Activated T-cell treated with anti-CD3 and anti-CD28 coated beads, Interleukin-2, amount 50 U/mL, for 4 hours (primary cell): ENCODE measurements around the gene NMBR. TPM values are rescaled to one million over a fixed set of nuclear protein-coding genes. Genes with fewer than 3 reads are reported as not detected.
A peak's percentile ranks its signal among the peaks of the same experiment; 100 is the strongest.
"Not testable (repeated sequence)": the region's sequence is repeated elsewhere in the genome, so short reads cannot be mapped to it uniquely, and the experiment has no call there.

ENCODE experiments used
- ATAC-seq, 2 donors: fragments of 200-7000 bp; cut with Tn5 transposase; one replicate each; pipeline ENCODE4 v1.10.0; 2021
- DNase-seq: peaks from one replicate; pipeline ENCODE4 v3.0.0-alpha.2; 2020
- H3K27me3 Mint-ChIP-seq: one replicate; pipeline ENCODE4 v1.8.0; 2021; ENCODE audit warnings: low read depth, mixed read lengths
- H3K36me3 Mint-ChIP-seq: one replicate; pipeline ENCODE4 v1.8.0; 2022; ENCODE audit warnings: mixed read lengths; ENCODE audit not compliant: insufficient read depth
- H3K4me1 Mint-ChIP-seq: one replicate; pipeline ENCODE4 v1.8.0; 2021; ENCODE audit warnings: low read depth, mixed read lengths
- H3K4me3 Mint-ChIP-seq: one replicate; pipeline ENCODE4 v1.8.0; 2021; ENCODE audit warnings: mild to moderate bottlenecking, moderate library complexity, mixed read lengths
- H3K9me3 Mint-ChIP-seq: one replicate; pipeline ENCODE4 v1.8.0; 2021; ENCODE audit warnings: mixed read lengths
- total RNA-seq, 3 donors: library from RNA; stranded (reverse); gene quantifications; one replicate each; pipeline ENCODE4 v1.2.1, GENCODE V29; 2021

NMBR gene
- total RNA-seq, 3 donors from 2014 or later = not detected

GRCh38 chr6:142062861-142063260 lies 84.1 kb downstream of the NMBR start:
- not testable (repeated sequence) for H3K36me3 Mint-ChIP-seq, H3K9me3 Mint-ChIP-seq, H3K4me1 Mint-ChIP-seq, H3K4me3 Mint-ChIP-seq, H3K27me3 Mint-ChIP-seq, ATAC-seq, DNase-seq

DNA sequence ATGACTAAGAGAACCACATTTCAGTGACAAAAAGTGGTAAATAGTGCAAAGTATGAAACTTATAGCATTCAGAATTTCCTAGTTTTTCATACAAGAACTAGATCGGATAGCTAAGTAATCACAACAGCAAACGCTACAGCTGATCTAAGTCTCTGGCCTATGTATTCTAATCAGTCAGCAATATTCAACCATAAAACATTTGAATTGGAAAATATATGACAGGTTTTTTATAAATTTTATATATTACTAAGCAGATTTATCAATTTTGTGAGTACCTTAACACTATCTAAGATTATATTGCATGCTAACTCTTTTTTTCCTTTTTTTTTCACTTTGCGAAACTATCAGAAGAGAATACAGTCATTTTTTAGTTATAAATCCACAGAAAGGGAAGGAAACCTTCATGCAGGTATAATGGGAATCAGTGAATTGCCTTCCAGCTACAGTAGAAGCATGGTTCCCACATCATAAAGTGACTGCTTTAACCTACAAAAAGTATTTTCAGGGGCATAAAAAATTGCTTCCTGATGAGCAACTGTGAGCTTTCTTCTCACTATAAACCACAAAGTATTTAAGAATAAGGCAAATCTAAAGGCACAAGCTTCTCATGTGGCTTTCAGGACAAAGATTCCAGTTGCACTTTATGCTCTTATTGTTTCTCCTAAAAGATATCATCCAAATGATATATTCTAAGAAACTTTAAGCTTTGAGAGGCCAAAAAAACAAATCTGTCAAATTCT lies 88.2 kb downstream of the NMBR start:
- ATAC-seq = no peak
- Mint-ChIP-seq H3K36me3 (no peaks in the 10 kb centered on the region), H3K4me1 (no peaks in the 10 kb centered on the region), H3K4me3 (no peak overlapping the region), H3K9me3 (no peaks in the 10 kb centered on the region), H3K27me3 (peaks cover 1% of the 10 kb centered on the region)
- DNase-seq = no peak

DNA sequence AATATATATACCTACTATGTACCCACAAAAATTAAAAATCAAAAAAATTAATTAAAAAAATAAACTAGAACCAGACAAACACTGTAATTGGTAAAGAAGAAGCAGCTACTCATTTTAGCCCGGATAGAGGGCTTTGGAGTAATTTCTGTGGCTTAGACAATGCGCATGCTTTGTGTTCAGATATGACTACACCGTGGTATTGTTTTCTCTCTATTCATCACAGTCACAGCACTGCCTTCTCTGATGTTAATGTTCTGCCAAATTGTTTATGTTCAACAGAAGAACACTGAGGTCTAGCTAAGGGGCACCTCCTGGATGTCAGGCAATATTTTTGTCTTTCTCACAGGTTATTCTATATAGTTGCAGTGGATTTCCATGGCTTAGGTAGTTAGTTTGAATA lies 91.7 kb downstream of the NMBR start:
- Mint-ChIP-seq H3K4me3 (no peak overlapping the region), H3K27me3 (peaks cover 3% of the 10 kb centered on the region), H3K9me3 (peaks cover 22% of the 10 kb centered on the region), H3K4me1 (no peaks in the 10 kb centered on the region), H3K36me3 (no peaks in the 10 kb centered on the region)
- no peak for DNase-seq
- peak in 1 of 2 donors; percentile 69 for ATAC-seq

DNA sequence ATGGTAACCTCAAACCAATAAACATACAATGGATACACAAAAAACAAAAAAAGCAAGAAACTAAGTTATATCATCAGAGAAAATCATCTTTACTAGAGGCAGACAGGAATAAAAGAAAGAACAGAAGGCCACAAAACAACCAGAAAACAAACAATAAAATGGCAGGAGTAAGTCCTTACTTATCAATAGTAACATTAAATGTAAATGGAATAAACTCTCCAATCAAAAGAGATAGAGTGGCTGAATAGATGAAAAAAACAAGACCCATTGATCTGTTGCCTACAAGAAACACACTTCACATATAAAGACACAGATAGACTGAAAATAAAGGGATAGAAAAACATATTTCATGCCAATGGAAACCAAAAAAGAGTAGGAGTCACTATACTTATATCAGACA lies 95.5 kb downstream of the NMBR start:
- Mint-ChIP-seq H3K9me3 (peaks cover 30% of the 10 kb centered on the region), H3K4me3 (no peak overlapping the region)

DNA sequence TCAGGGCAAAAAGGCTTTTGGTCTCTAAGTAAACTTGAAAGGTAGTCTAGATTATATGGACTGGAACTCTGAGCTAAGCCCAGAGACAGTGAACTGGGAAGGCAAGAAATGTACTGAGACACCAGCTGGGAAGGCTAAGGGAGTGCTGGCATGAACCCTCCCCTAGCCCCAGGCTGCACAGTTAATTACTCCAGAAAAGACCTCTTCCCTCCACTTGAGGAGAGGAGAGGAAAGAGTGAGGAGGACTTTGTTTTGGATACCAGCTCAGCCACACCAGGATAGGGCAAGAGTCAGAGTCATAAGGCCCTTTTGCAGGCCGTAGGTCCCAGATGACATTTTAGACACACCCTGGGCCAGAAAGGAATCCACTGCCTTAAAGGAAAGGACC lies 98.3 kb downstream of the NMBR start:
- peaks cover 30% of the 10 kb centered on the region for H3K9me3 Mint-ChIP-seq
- H3K27me3 Mint-ChIP-seq = peaks cover 9% of the 10 kb centered on the region

More for the DNA sequence above, 95.5 kb downstream of the NMBR start:
- no peaks in the 10 kb centered on the region for H3K36me3 Mint-ChIP-seq
- H3K27me3 Mint-ChIP-seq = peaks cover 3% of the 10 kb centered on the region
- ATAC-seq (no peak), DNase-seq (no peak)
- H3K4me1 Mint-ChIP-seq = no peaks in the 10 kb centered on the region

DNA sequence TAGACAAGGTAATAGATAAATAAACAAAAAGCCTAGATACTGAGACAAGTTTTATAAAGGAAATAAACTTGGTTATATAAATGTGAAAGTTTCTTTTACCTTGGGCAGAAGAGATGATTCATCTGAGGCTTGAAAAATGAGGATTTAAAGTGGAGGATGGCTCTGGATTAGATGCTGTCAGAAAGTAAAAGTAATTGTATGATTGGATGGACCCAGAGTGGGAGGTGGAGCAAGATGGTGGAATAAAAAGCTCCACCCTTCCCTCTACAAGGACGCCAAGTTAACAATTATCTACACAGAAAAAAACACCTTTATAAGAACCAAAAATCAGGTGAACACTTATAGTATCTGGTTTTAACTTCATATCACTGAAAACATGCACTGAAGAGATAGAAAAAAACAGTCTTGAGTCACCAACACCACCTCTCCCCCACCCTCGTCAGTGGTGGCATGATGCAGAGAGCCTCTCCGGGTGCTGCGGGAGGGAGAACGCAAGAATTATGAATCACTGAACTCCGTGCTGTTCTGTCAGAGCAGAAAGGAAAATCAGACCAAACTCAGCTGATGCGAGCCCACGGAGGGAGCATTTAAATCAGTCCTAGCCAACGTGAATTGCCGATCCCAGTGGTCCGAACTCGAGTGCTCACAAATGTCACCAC lies 98.9 kb downstream of the NMBR start:
- peaks cover 7% of the 10 kb centered on the region for H3K27me3 Mint-ChIP-seq
- H3K4me3 Mint-ChIP-seq = no peak overlapping the region

More for the DNA sequence above, 98.3 kb downstream of the NMBR start:
- H3K4me3 Mint-ChIP-seq = no peak overlapping the region
- no peak for ATAC-seq
- no peaks in the 10 kb centered on the region for H3K4me1 Mint-ChIP-seq
- no peak for DNase-seq
- no peaks in the 10 kb centered on the region for H3K36me3 Mint-ChIP-seq

GRCh38 chr6:142045380-142046278 lies 101.3 kb downstream of the NMBR start:
- no peaks in the 10 kb centered on the region for H3K36me3 Mint-ChIP-seq
- H3K4me3 Mint-ChIP-seq = no peak overlapping the region
- no peaks in the 10 kb centered on the region for H3K4me1 Mint-ChIP-seq

More for the DNA sequence above, 98.9 kb downstream of the NMBR start:
- Mint-ChIP-seq H3K9me3 (peaks cover 30% of the 10 kb centered on the region), H3K4me1 (no peaks in the 10 kb centered on the region), H3K36me3 (no peaks in the 10 kb centered on the region)
- ATAC-seq (no peak), DNase-seq (no peak)

DNA sequence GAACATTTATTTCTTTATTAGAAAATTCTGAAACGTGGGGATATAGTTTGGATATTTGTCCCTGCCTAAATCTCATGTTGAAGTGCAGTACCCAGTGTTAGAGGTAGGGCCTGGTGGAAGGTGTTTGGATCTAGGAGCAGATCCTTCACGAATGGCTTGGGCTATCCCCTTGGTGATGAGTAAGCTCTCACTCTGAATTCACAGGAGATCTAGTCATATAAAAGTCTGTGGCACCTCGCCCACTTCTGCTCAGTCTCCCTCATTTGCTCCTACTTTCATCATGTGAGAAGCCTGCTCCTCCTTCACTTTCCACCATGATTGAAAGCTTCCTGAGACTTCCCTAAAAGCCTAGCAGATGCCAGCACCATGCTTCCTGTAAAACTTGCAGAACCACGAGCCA lies 111.0 kb downstream of the NMBR start:
- no peaks in the 10 kb centered on the region for H3K9me3 Mint-ChIP-seq
- H3K27me3 Mint-ChIP-seq = peaks cover 7% of the 10 kb centered on the region
- ATAC-seq (peak; percentile 43 to 56), DNase-seq (no peak)
- no peaks in the 10 kb centered on the region for H3K36me3 Mint-ChIP-seq
- H3K4me1 Mint-ChIP-seq = no peaks in the 10 kb centered on the region
- H3K4me3 Mint-ChIP-seq = no peak overlapping the region

More at GRCh38 chr6:142045380-142046278, 101.3 kb downstream of the NMBR start:
- ATAC-seq = no peak
- no peak for DNase-seq
- H3K27me3 Mint-ChIP-seq = peaks cover 7% of the 10 kb centered on the region
- H3K9me3 Mint-ChIP-seq = peaks cover 12% of the 10 kb centered on the region

- H3K36me3 Mint-ChIP-seq = no peaks in the 10 kb centered on the region
- no peak for ATAC-seq
- H3K4me1 Mint-ChIP-seq = no peaks in the 10 kb centered on the region
- DNase-seq = no peak
- peaks cover 8% of the 10 kb centered on the region for H3K27me3 Mint-ChIP-seq
- no peak overlapping the region for H3K4me3 Mint-ChIP-seq
- peaks cover 5% of the 10 kb centered on the region for H3K9me3 Mint-ChIP-seq
Measured at GRCh38 chr6:142031035-142031434, 115.9 kb downstream of the NMBR start.

GRCh38 chr6:142030115-142030619 lies 116.8 kb downstream of the NMBR start:
- no peak for DNase-seq

DNA sequence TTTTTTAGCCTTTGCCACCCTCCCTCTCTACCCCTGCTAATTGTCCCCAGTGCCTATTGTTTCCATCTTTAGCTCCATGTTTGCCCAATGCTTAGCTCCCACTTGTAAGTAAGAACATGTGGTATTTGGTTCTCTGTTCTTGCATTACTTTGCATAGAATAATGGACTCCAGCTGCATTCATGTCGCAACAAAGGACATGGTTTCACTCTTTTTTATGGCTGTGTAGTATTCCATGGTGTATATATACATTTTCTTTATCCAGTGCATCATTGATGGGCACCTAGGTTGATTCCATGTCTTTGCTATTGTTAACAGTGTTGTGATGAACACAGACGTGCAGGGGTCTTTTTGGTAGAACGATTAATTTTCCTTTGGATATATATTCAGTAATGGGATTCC lies 118.4 kb downstream of the NMBR start:
- ATAC-seq (no peak), DNase-seq (no peak)
- no peaks in the 10 kb centered on the region for H3K36me3 Mint-ChIP-seq
- H3K4me3 Mint-ChIP-seq = no peak overlapping the region
- peaks cover 6% of the 10 kb centered on the region for H3K27me3 Mint-ChIP-seq
- peaks cover 8% of the 10 kb centered on the region for H3K9me3 Mint-ChIP-seq
- no peaks in the 10 kb centered on the region for H3K4me1 Mint-ChIP-seq

More at GRCh38 chr6:142030115-142030619, 116.8 kb downstream of the NMBR start:
- ATAC-seq = no peak
- Mint-ChIP-seq H3K4me1 (no peaks in the 10 kb centered on the region), H3K9me3 (peaks cover 8% of the 10 kb centered on the region), H3K4me3 (peak overlapping the region; percentile 55), H3K27me3 (peaks cover 11% of the 10 kb centered on the region), H3K36me3 (no peaks in the 10 kb centered on the region)

DNA sequence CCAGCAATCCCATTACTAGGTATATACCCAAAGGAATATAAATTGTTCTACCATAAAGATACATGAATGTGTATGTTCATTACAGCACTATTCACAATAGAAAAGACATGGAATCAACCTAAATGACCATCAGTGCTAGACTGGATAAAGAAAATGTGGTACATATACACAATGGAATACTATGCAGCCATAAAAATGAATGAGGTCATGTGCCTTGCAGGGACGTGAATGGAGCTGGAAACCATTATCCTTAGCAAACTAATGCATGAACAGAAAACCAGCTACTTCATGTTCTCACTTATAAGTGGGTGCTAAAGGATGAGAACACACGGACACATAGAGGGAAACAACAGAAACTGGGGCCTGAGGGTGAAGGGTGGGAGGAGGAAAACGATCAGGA lies 119.1 kb downstream of the NMBR start:
- H3K27me3 Mint-ChIP-seq, H3K4me1 Mint-ChIP-seq, ATAC-seq, DNase-seq, H3K4me3 Mint-ChIP-seq, H3K9me3 Mint-ChIP-seq, H3K36me3 Mint-ChIP-seq: not testable (repeated sequence)

- no peak for ATAC-seq
Measured at GRCh38 chr6:142027074-142027473, 119.8 kb downstream of the NMBR start.

GRCh38 chr6:142026471-142026870 lies 120.5 kb downstream of the NMBR start:
- Mint-ChIP-seq H3K27me3 (peaks cover 6% of the 10 kb centered on the region), H3K36me3 (no peaks in the 10 kb centered on the region), H3K9me3 (peaks cover 8% of the 10 kb centered on the region), H3K4me1 (no peaks in the 10 kb centered on the region), H3K4me3 (no peak overlapping the region)
- ATAC-seq (no peak), DNase-seq (no peak)

More at GRCh38 chr6:142027074-142027473, 119.8 kb downstream of the NMBR start:
- no peaks in the 10 kb centered on the region for H3K4me1 Mint-ChIP-seq
- no peaks in the 10 kb centered on the region for H3K36me3 Mint-ChIP-seq
- peaks cover 6% of the 10 kb centered on the region for H3K27me3 Mint-ChIP-seq
- H3K9me3 Mint-ChIP-seq = peaks cover 8% of the 10 kb centered on the region
- no peak overlapping the region for H3K4me3 Mint-ChIP-seq
- DNase-seq = no peak
